ENCODE data around the gene ELOVL1. TPM values are rescaled to one million over a fixed set of nuclear protein-coding genes. Genes with fewer than 3 reads are reported as not detected.

The ELOVL1 gene
- total RNA-seq, 1 donor from 2014 or later, result 34.4 TPM

- no peak for ATAC-seq
- intact Hi-C loops (cut with DNase I), result no loop called here
- no peak for DNase-seq (ENCODE audit: missing footprints)
Observed at GRCh38 chr1:43363283-43363934, 4.4 kb downstream of the ELOVL1 start.

DNA sequence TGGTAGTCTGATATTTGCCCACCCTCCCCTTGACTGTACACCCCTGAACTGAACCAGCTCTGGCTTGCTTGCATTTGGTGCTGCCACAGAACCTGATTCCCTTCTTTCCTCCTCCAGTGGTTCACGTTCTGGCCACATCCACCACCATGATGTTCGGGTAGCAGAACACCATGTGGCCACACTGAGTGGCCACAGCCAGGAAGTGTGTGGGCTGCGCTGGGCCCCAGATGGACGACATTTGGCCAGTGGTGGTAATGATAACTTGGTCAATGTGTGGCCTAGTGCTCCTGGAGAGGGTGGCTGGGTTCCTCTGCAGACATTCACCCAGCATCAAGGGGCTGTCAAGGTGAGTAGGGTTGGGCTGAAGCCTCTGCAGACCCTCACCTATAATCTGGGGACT, 7.2 kb downstream of the ELOVL1 start:
- intact Hi-C loops (cut with DNase I), result no loop called here
- DNase-seq (ENCODE audit: missing footprints), result no peak
- ATAC-seq, result no peak

DNA sequence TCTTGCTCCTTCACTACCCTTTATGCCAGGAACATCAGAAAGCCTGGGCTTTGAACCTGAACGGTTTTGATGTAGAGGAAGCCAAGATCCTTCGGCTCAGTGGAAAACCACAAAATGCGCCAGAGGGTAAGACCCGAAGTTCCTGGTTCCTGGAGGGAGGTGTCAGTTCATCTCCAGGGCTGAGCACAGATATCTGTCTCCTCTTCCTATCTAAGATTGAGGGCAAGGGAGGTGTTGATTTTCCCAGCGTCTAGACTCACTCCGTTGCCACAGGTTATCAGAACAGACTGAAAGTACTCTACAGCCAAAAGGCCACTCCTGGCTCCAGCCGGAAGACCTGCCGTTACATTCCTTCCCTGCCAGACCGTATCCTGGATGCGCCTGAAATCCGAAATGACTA, 8.1 kb downstream of the ELOVL1 start:
- DNase-seq (ENCODE audit: missing footprints) (no peak), ATAC-seq (no peak)
- intact Hi-C loops (cut with DNase I), result loop anchor here (2.0 kb wide), 1 partner anchor 121 kb away; no protein-coding TSS in a partner anchor

- intact Hi-C loops (cut with DNase I), result loop anchor here (2.0 kb wide), 1 partner anchor 120 kb away; no protein-coding TSS in a partner anchor
- ATAC-seq, result peak; percentile 98
- peak; percentile 99 for DNase-seq (ENCODE audit: missing footprints)
Observed at GRCh38 chr1:43358746-43359693, 8.8 kb downstream of the ELOVL1 start, which contains the start of gene CDC20. CDC20 (plus strand) TSS chr1:43358981; CDS start chr1:43359216, 235 bp downstream.

GRCh38 chr1:43358121-43358745, 9.6 kb downstream of the ELOVL1 start:
- intact Hi-C loops (cut with DNase I), result loop anchor here (2.0 kb wide), 1 partner anchor 119 kb away; no protein-coding TSS in a partner anchor
- no peak for DNase-seq (ENCODE audit: missing footprints)
- ATAC-seq, result peak; percentile 36

- no peak for ATAC-seq
- no peak for DNase-seq (ENCODE audit: missing footprints)
- intact Hi-C loops (cut with DNase I), result no loop called here
Observed at GRCh38 chr1:43357251-43357650, 10.6 kb downstream of the ELOVL1 start.

GRCh38 chr1:43354936-43355335, 12.9 kb downstream of the ELOVL1 start:
- DNase-seq (ENCODE audit: missing footprints) (no peak), ATAC-seq (no peak)
- intact Hi-C loops (cut with DNase I), result no loop called here

DNA sequence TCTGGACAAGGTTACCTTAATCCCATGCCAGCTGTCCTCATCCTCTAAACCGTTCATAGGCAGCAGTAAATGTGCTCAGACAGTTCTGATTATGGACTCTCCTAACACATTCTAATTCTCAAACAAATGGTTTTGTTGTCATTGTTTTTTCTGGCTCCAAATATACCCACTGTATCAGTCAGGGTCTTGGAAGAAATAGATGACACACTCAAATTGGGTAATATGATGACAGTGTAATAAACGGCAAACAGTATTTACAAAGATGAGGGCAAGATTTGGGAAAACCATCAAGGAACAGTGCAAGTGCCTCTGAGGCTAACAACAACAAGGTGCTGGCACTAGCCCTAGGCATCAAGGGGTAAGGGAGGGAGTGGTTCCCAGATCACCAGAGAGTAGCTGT, 13.3 kb downstream of the ELOVL1 start:
- DNase-seq (ENCODE audit: missing footprints), result no peak
- ATAC-seq, result no peak
- intact Hi-C loops (cut with DNase I), result no loop called here

- DNase-seq (ENCODE audit: missing footprints) (no peak), ATAC-seq (no peak)
- intact Hi-C loops (cut with DNase I), result no loop called here
Observed at GRCh38 chr1:43352881-43353280, 14.9 kb downstream of the ELOVL1 start.

DNA sequence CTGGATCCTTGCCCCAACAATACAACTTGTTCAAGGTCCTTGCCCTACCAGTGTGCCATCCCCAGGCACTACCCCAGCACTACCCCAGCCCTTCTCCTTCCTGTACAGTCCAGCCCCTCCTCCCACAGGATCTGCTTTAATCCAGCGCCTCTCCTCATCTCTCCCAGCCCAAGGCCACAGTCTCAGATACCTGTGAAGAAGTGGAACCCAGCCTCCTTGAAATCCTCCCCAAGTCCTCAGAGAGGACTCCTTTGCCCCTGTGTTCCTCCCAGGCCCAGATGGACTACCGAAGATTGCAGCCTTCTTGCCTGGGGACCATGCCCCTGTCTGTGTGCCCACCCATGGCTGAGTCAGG, 15.5 kb downstream of the ELOVL1 start:
- ATAC-seq (no peak), DNase-seq (ENCODE audit: missing footprints) (no peak)
- intact Hi-C loops (cut with DNase I), result no loop called here

DNA sequence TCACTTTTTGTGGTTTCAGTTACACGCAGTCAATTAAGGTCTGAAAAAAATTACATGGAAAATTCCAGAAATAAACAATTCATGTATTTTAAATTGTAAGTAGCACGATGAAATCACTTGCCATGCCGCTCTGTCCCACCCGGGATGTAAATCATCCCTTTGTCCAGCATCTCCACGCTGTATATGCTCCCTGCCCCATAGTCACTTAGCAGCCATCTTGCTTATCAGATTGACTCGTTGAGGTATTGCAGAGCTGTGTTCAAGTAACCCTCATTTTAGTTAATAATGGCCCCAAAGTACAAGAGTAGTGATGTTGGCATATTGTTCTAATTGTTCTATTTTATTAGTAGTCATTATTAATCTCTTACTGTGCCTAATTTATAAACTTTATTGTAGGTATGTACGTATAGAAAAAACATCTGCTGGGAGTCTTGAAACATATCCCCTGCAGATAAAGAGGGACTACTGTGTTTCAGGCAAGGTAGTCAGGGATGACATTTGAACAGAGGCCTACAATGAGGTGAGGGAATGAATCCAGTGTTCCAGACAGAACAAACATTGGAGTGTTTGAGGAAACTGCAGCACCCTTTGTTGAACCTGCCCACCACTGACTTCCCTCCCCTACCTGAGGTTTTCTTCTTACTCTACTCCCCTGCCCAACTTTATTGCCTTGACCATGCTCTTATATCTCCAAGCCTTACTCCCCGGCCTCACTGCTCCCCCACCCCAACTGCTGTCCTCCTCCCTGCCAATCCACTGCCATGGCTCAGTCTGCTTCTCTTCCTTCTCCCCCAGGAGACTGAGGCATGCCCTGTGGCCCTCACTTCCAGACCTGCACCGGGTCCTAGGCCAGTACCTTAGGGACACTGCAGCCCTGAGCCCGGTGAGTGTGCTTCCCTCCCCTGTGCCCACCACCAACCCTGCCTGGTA, 16.1 kb downstream of the ELOVL1 start:
- DNase-seq (ENCODE audit: missing footprints) (no peak), ATAC-seq (no peak)
- intact Hi-C loops (cut with DNase I), result no loop called here

DNA sequence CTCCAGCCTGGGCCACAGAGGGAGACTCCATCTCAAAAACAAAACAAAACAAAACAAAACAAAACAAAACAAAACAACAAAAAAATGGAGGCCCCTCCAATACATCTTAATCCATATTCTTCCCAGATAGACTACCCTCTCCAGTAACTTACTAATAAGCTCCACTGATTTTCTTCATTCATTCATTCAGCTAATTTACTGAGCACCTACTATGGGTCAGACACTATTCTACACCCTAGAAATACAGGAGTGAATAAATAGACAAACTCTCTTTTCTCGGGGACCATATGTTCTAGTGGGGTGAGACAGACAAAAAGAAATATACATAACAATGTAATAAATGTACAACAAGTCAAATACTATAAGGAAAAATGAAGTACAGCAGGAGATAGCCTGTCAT, 16.8 kb downstream of the ELOVL1 start:
- DNase-seq (ENCODE audit: missing footprints) (no peak), ATAC-seq (no peak)
- intact Hi-C loops (cut with DNase I), result no loop called here

DNA sequence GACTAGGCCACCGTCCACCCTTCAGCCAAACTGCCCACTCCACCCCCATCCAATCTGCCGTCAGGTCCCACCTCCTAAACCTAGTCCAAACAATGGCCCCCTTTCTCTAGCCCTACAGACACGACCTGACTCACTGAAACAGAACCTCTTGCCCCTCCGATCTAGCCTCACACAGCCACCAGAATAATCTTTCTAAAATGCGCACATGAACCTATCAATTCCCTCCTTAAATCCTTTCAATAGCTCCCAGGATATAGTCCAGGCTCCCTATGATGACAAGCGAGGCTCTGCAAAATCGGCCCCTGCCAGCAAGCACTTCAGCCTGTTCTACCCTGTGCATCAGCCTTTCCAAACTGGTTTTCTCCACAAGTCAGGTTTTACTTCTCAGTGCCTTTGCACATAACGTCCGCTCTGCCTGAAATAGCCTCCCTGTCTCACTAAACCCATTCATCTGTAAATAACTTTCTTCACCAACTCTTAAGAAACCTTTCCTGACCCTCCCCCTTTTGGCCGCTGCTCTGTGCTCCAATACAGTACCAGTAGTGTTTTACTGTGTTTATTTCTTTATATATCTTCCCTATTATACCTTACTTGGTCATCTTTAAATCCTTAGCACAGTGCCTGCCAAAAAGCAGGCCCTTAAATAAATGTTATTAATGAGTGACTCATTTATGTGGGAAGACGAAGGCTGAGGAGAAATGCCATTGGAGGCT, 18.1 kb downstream of the ELOVL1 start:
- no peak for DNase-seq (ENCODE audit: missing footprints)
- intact Hi-C loops (cut with DNase I), result loop anchor here (2.0 to 10.0 kb wide), 2 partner anchors 111 to 405 kb away; no protein-coding TSS in a partner anchor
- ATAC-seq, result peak; percentile 37

DNA sequence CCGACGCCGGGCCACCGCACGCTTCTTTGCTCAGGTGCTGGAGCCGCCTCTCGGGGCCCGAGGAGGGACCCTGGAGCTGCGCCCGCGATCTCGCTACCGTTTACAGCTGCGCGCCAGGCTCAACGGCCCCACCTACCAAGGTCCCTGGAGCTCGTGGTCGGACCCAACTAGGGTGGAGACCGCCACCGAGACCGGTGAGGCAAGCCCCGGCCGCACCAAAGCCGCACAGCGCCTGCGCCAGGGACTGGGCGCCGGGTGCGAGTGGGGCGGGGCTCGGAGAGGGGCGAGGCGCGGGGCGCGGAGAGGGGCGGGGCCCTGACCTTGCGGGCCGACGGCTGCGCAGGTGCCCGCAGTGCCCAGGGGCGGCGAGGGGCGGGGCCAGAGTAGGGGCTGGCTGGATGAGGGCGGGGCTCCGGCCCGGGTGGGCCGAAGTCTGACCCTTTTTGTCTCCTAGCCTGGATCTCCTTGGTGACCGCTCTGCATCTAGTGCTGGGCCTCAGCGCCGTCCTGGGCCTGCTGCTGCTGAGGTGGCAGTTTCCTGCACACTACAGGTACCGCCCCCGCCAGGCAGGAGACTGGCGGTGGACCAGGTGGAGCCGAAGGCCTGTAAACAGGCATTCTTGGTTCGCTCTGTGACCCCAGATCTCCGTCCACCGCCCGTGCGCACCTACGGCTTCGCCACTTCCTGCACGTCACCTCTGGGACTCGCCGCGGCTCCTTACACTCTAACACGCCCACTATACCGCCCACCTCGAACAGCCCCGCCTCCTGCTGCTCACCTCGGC, 18.8 kb downstream of the ELOVL1 start:
- ATAC-seq (peak; percentile 92), DNase-seq (ENCODE audit: missing footprints) (peak; percentile 91)
- intact Hi-C loops (cut with DNase I), result loop anchor here (2.0 to 10.0 kb wide), 2 partner anchors 110 to 404 kb away; no protein-coding TSS in a partner anchor

- intact Hi-C loops (cut with DNase I), result loop anchor here (2.0 to 10.0 kb wide), 2 partner anchors 110 to 404 kb away; no protein-coding TSS in a partner anchor
- no peak for DNase-seq (ENCODE audit: missing footprints)
- no peak for ATAC-seq
Observed at GRCh38 chr1:43348343-43348808, 19.4 kb downstream of the ELOVL1 start.

DNA sequence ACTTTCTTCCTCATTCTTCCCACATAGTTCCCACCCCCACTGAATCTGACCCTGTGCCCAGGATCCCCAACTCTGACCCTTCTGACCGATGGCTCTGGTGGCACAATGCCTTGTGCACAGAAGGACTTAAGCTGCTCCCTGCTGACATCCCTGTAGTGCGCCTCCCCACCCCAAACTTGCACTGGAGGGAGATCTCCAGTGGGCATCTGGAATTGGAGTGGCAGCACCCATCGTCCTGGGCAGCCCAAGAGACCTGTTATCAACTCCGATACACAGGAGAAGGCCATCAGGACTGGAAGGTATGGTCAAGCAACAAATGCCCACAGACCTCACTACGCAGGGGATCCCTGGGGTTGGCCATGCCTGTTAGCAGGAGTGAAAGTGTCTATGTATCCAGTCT, 21.2 kb downstream of the ELOVL1 start:
- intact Hi-C loops (cut with DNase I), result loop anchor here (10.0 kb wide), 1 partner anchor 402 kb away; no protein-coding TSS in a partner anchor
- ATAC-seq (no peak), DNase-seq (ENCODE audit: missing footprints) (no peak)

DNA sequence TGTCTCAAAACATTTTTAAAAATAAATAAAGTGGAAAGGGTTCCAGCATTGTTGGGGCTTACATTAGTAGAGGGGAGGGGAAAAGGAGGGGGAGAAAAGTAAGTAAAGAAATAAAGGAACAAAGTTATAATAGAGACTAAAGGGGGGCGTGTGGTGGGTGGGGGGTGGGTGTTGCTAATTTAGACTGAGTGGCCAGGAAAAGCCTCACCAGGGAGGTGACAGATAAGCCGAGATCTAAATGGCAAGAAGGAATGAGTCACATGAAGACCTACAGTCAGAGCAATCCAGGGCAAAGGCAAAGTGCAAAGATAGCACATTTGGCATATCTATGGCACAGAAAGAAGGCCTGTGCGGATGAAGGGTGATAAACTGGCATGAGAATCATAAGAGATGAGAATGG, 22.7 kb downstream of the ELOVL1 start:
- DNase-seq (ENCODE audit: missing footprints), result no peak
- intact Hi-C loops (cut with DNase I), result loop anchor here (10.0 kb wide), 1 partner anchor 400 kb away; no protein-coding TSS in a partner anchor
- peak; percentile 33 for ATAC-seq
